Panc1 (cell line): ENCODE results near the gene SDK2. TPM values are rescaled to one million over a fixed set of nuclear protein-coding genes. Genes with fewer than 3 reads are reported as not detected.

Experiments
- ATAC-seq: fragments of 200-7000 bp; cut with Tn5 transposase; 2 replicates; pipeline ENCODE4 v1.9.1; 2020; ENCODE audit warnings: mild to moderate bottlenecking, moderate library complexity
- BruUV-seq: library from RNA; stranded (reverse); fragments of 400-500 nt; replicated peaks from 2 replicates; lab custom pipeline; 2021; lab: Mats Ljungman, UMichigan
- CTCF ChIA-PET: fragments of 300-600 bp; sonication (Branson Sonifier 250); formaldehyde crosslinking; loops from one replicate; lab custom pipeline; 2022; ENCODE audit warnings: antibody characterized with exemption; lab: Charles Lee
- POLR2A ChIA-PET: fragments of 300-600 bp; sonication (Branson Sonifier 250); formaldehyde crosslinking; loops from one replicate; lab custom pipeline; 2022; ENCODE audit warnings: antibody characterized with exemption; lab: Charles Lee
- DNase-seq: peaks from one replicate; pipeline ENCODE4 v3.0.0-alpha.2; 2010; ENCODE audit warnings: low read depth, low spot score
- H3K27ac ChIP-seq: 2 replicates; pipeline ENCODE4 v1.5.1; 2011; ENCODE audit warnings: mild to moderate bottlenecking, low read length, inconsistent platforms
- H3K27me3 ChIP-seq: fragments of 200-500 bp; sonication (Bioruptor generic); 2 replicates; pipeline ENCODE4 v1.6.0; 2014; ENCODE audit warnings: low read length, inconsistent platforms; ENCODE audit not compliant: control insufficient read depth, insufficient read depth
- H3K36me3 ChIP-seq: fragments of 200-500 bp; sonication (Bioruptor generic); 2 replicates; pipeline ENCODE4 v1.5.1; 2014; ENCODE audit warnings: inconsistent platforms, mild to moderate bottlenecking, low read length, moderate library complexity; ENCODE audit not compliant: control insufficient read depth, insufficient read depth
- H3K4me1 ChIP-seq: 2 replicates; pipeline ENCODE4 v1.5.1; 2011; ENCODE audit warnings: inconsistent platforms, mild to moderate bottlenecking, low read length, moderate library complexity; ENCODE audit not compliant: control insufficient read depth, insufficient read depth
- H3K4me3 ChIP-seq, 2 experiments: 2 replicates each; pipeline ENCODE4 v1.5.1; 2011 to 2012; ENCODE audit warnings: low read depth in 2 of 2, low read length in 2 of 2, mild to moderate bottlenecking in 2 of 2, inconsistent platforms in 1 of 2, moderate library complexity in 1 of 2
- H3K9me3 ChIP-seq: fragments of 200-500 bp; sonication (Bioruptor generic); 2 replicates; pipeline ENCODE4 v1.5.1; 2014; ENCODE audit warnings: low read depth, mild to moderate bottlenecking, inconsistent platforms, low read length, moderate library complexity; ENCODE audit not compliant: control insufficient read depth, insufficient read depth
- POLR2AphosphoS5 ChIP-seq: IDR thresholded peaks from 2 replicates; pipeline ENCODE4 v1.6.1; 2012; ENCODE audit warnings: mild to moderate bottlenecking, low read depth, low read length, moderate library complexity
- SIN3A ChIP-seq: IDR thresholded peaks from 2 replicates; pipeline ENCODE4 v1.6.1; 2012; ENCODE audit warnings: low read depth, mild to moderate bottlenecking, low read length, moderate library complexity, borderline replicate concordance; ENCODE audit not compliant: insufficient read depth
- TCF7L2 ChIP-seq: IDR thresholded peaks from 2 replicates; pipeline ENCODE4 v1.6.1; 2011; ENCODE audit warnings: mild to moderate bottlenecking, low read depth, low read length, inconsistent platforms
- in situ Hi-C: cut with HindIII; loops from 2 replicates; pipeline ENCODE4 v1.10.0; 2016; ENCODE audit warnings: low sequenced_read_pairs, low pct_unique_long_range_greater_than_20kb
- intact Hi-C: fragments of 100-400 bp; cut with micrococcal nuclease; formaldehyde crosslinking; loops from one replicate; pipeline ENCODE4 v1.10.0; 2022; ENCODE audit not compliant: unreplicated experiment
- total RNA-seq: library from RNA; stranded (reverse); gene quantifications from one replicate; pipeline ENCODE4 v1.2.1, GENCODE V29; 2021; ENCODE audit not compliant: unreplicated experiment
- TF ChIP-seq, protein P1 (sequence below), 2 experiments: IDR thresholded peaks; 2 replicates each; pipeline ENCODE4 v1.6.1; 2011 to 2012; ENCODE audit warnings: low read depth in 2 of 2, control low read depth in 1 of 2, low read length in 1 of 2, mild to moderate bottlenecking in 1 of 2, moderate library complexity in 1 of 2; ENCODE audit not compliant: insufficient read depth in 1 of 2
- TF ChIP-seq, protein P2 (sequence below): fragments of 450-650 bp; IDR thresholded peaks from 2 replicates; pipeline ENCODE4 v1.5.1; 2017; ENCODE audit warnings: mild to moderate bottlenecking

Gene SDK2
- total RNA-seq, 1 experiment from 2014 or later: 0.41 TPM

DNA sequence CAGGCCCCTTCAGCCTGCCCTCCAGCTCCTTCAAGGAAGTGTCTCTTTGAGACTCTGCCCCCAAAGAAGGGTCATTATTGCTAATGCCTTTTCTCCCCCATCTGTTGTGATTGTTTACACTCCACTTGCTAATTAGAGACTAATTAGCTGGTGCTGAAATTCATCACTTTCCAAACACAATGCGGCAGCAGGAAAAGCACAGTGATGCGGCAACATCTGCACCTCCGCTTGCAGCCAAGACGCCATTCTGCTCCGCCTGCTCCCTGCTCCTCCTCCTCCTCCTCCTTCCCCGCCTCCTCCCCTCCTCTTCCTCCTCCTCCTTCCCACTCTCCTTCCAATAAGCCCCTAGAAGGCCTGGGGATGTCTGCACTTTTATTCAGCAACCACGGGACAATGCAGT, 110.5 kb downstream of the SDK2 start:
- no peak overlapping the region for H3K4me3 ChIP-seq
- TF ChIP-seq, protein P1, sequence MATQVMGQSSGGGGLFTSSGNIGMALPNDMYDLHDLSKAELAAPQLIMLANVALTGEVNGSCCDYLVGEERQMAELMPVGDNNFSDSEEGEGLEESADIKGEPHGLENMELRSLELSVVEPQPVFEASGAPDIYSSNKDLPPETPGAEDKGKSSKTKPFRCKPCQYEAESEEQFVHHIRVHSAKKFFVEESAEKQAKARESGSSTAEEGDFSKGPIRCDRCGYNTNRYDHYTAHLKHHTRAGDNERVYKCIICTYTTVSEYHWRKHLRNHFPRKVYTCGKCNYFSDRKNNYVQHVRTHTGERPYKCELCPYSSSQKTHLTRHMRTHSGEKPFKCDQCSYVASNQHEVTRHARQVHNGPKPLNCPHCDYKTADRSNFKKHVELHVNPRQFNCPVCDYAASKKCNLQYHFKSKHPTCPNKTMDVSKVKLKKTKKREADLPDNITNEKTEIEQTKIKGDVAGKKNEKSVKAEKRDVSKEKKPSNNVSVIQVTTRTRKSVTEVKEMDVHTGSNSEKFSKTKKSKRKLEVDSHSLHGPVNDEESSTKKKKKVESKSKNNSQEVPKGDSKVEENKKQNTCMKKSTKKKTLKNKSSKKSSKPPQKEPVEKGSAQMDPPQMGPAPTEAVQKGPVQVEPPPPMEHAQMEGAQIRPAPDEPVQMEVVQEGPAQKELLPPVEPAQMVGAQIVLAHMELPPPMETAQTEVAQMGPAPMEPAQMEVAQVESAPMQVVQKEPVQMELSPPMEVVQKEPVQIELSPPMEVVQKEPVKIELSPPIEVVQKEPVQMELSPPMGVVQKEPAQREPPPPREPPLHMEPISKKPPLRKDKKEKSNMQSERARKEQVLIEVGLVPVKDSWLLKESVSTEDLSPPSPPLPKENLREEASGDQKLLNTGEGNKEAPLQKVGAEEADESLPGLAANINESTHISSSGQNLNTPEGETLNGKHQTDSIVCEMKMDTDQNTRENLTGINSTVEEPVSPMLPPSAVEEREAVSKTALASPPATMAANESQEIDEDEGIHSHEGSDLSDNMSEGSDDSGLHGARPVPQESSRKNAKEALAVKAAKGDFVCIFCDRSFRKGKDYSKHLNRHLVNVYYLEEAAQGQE (IDR thresholded peaks at IDR 0.05; ENCODE audit: insufficient read depth in 1 of 2, low read depth in 2 of 2, low read length in 1 of 2): no peak
- no peak for TF ChIP-seq TCF7L2
- TF ChIP-seq POLR2AphosphoS5: no peak
- TF ChIP-seq, protein P2, sequence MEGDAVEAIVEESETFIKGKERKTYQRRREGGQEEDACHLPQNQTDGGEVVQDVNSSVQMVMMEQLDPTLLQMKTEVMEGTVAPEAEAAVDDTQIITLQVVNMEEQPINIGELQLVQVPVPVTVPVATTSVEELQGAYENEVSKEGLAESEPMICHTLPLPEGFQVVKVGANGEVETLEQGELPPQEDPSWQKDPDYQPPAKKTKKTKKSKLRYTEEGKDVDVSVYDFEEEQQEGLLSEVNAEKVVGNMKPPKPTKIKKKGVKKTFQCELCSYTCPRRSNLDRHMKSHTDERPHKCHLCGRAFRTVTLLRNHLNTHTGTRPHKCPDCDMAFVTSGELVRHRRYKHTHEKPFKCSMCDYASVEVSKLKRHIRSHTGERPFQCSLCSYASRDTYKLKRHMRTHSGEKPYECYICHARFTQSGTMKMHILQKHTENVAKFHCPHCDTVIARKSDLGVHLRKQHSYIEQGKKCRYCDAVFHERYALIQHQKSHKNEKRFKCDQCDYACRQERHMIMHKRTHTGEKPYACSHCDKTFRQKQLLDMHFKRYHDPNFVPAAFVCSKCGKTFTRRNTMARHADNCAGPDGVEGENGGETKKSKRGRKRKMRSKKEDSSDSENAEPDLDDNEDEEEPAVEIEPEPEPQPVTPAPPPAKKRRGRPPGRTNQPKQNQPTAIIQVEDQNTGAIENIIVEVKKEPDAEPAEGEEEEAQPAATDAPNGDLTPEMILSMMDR: no peak
- no peak for TF ChIP-seq SIN3A
- intact Hi-C loops (no loop called here), in situ Hi-C loops (no loop called here)
- no TSS peak for BruUV-seq
- ChIA-PET CTCF (no interaction called here), POLR2A (no interaction called here)
- DNase-seq (no peak), ATAC-seq (no peak)
- no peak overlapping the region for H3K27ac ChIP-seq
- no peaks in the 10 kb centered on the region for H3K4me1 ChIP-seq
- H3K9me3 ChIP-seq: no peaks in the 10 kb centered on the region
- peaks cover 8% of the 10 kb centered on the region; the same call in 1 of the 2 replicates for H3K27me3 ChIP-seq
- H3K36me3 ChIP-seq: no peaks in the 10 kb centered on the region

DNA sequence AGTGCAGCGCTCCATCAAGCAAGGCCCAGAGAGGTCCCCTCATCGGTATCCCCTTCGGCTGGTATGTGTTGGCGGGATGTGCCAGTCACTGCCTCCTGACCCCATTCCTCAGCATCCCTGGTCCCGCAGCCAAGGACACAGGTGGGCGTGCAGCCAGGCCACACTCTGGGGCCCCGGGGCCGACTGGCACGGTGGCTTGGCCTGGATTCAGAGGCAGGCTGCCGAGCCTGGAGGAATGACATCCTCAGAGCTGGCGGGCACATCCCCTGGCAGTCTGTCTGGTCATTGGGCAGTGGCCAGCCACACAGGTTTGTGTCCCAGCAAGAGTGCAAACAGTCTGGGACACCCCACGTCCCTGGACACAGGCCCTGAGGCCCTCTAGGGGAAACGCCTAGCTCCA, 111.1 kb downstream of the SDK2 start:
- no peaks in the 10 kb centered on the region for H3K36me3 ChIP-seq
- peaks cover 9% of the 10 kb centered on the region; the same call in 1 of the 2 replicates for H3K27me3 ChIP-seq
- TF ChIP-seq, protein P2: no peak
- TF ChIP-seq, protein P1 (IDR thresholded peaks at IDR 0.05; ENCODE audit: insufficient read depth in 1 of 2, low read depth in 2 of 2, low read length in 1 of 2): no peak
- no peak for TF ChIP-seq TCF7L2
- no peak for TF ChIP-seq SIN3A
- no peak for TF ChIP-seq POLR2AphosphoS5
- H3K27ac ChIP-seq: no peak overlapping the region
- H3K4me3 ChIP-seq: no peak overlapping the region
- no peaks in the 10 kb centered on the region for H3K4me1 ChIP-seq
- BruUV-seq: no TSS peak
- POLR2A ChIA-PET: no interaction called here
- no peak for ATAC-seq
- DNase-seq: no peak
- in situ Hi-C loops (no loop called here), intact Hi-C loops (no loop called here)
- CTCF ChIA-PET: no interaction called here
- H3K9me3 ChIP-seq: no peaks in the 10 kb centered on the region
